Subcutaneous adipose tissue (tissue), 4 donors: ENCODE results near the gene ZYG11A. TPM values are rescaled to one million over a fixed set of nuclear protein-coding genes. Genes with fewer than 3 reads are reported as not detected.

ENCODE experiments used
- CTCF ChIP-seq: fragments of 450-650 bp; IDR thresholded peaks from one replicate; pipeline ENCODE4 v1.5.1; 2016; ENCODE audit warnings: low read depth, mild to moderate bottlenecking, control low read depth, antibody characterized with exemption, moderate library complexity
- total RNA-seq, 4 donors: library from RNA; depleted of rRNA; stranded (reverse); fragments of >200 nt; gene quantifications; one replicate each; pipeline ENCODE4 v1.1.0, GENCODE V29; 2016

Gene ZYG11A
- total RNA-seq, 4 donors from 2014 or later, result 0.19 TPM; not detected in 3

GRCh38 chr1:52925571-52926005 lies 83.0 kb downstream of the ZYG11A start:
- no peak for TF ChIP-seq CTCF

GRCh38 chr1:52926864-52927211 lies 84.3 kb downstream of the ZYG11A start:
- TF ChIP-seq CTCF, result no peak

GRCh38 chr1:52927212-52928014 lies 84.9 kb downstream of the ZYG11A start, which contains the start of gene SCP2:
SCP2 (plus strand) TSS chr1:52927276; CDS start chr1:52927397, 121 bp downstream.
- no peak for TF ChIP-seq CTCF

GRCh38 chr1:52928015-52928404 lies 85.5 kb downstream of the ZYG11A start:
- no peak for TF ChIP-seq CTCF

- no peak for TF ChIP-seq CTCF
These were observed 86.5 kb downstream of the ZYG11A start for GRCh38 chr1:52929019-52929418.

GRCh38 chr1:52937433-52938182 lies 95.0 kb downstream of the ZYG11A start:
- TF ChIP-seq CTCF, result no peak

- no peak for TF ChIP-seq CTCF
These were observed 95.6 kb downstream of the ZYG11A start for GRCh38 chr1:52938183-52938451.
